ENCODE data around the gene LENG9.

The LENG9 gene

DNA sequence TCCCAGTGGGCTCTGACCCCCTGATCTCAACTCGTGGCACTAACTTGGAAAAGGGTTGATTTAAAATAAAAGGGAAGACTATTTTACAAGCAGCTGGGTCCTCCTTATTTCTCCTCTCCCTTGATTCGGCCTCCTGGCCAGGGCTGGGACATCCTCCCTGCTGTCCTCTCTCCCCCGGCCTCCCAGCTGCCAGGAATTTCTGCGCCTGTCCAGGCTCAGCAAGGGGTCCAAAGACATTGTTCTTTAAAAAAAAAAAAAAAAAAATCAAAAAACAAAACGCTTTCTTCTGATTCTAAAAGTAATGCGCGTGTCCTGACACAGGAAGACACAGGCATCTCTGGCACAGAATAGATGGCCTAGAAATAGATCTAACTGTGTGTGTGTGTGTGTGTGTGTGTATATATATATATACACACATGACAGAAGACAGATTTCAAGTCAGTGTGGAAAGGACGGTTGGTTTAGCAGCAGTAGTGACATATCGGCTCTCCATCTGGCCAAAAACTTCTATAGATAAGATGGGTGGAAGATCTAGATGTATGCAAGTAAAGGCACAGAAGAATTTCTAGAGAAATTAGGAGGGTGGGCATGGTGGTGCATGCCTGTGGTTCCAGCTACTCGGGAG lies 26.8 kb downstream of the LENG9 start:
- Histone ChIP-seq H3F3A (ENCODE audit: insufficient read depth, low read length) (no peaks in the 10 kb centered on the region), H3K36me3 (ENCODE audit: insufficient read depth, low read length) (peaks cover 11% of the 10 kb centered on the region; the same call in 1 of the 2 replicates), H3K4me2 (ENCODE audit: low read length) (no peak overlapping the region), H3K27me3 (ENCODE audit: insufficient read depth, low read length) (0 out of 2 replicates have a peak, but pooled peaks cover 4% of the 10 kb centered on the region), H4K20me1 (ENCODE audit: insufficient read depth, low read length) (no peaks in the 10 kb centered on the region), H3K79me2 (ENCODE audit: insufficient read depth, low read length) (no peaks in the 10 kb centered on the region), H3K9ac (ENCODE audit: low read length) (no peak overlapping the region), H3K4me3 (ENCODE audit: low read depth, low read length, poor library complexity, severe bottlenecking) (no peak overlapping the region), H3K27ac (ENCODE audit: low read depth, low read length, poor library complexity, severe bottlenecking) (no peak overlapping the region), H3K9me2 (ENCODE audit: low read depth, low read length) (no peaks in the 10 kb centered on the region), H2AFZ (ENCODE audit: low read length) (no peak overlapping the region), H3K4me1 (ENCODE audit: insufficient read depth, low read length, severe bottlenecking) (peaks cover 11% of the 10 kb centered on the region), H3K9me3 (ENCODE audit: low read length) (no peaks in the 10 kb centered on the region)
- TF ChIP-seq EZH2 (IDR thresholded peaks at IDR 0.05; ENCODE audit: borderline replicate concordance, low read length) = no peak
- TF ChIP-seq, protein P1, sequence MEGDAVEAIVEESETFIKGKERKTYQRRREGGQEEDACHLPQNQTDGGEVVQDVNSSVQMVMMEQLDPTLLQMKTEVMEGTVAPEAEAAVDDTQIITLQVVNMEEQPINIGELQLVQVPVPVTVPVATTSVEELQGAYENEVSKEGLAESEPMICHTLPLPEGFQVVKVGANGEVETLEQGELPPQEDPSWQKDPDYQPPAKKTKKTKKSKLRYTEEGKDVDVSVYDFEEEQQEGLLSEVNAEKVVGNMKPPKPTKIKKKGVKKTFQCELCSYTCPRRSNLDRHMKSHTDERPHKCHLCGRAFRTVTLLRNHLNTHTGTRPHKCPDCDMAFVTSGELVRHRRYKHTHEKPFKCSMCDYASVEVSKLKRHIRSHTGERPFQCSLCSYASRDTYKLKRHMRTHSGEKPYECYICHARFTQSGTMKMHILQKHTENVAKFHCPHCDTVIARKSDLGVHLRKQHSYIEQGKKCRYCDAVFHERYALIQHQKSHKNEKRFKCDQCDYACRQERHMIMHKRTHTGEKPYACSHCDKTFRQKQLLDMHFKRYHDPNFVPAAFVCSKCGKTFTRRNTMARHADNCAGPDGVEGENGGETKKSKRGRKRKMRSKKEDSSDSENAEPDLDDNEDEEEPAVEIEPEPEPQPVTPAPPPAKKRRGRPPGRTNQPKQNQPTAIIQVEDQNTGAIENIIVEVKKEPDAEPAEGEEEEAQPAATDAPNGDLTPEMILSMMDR (IDR thresholded peaks at IDR 0.05; ENCODE audit: low read length) = no peak

DNA sequence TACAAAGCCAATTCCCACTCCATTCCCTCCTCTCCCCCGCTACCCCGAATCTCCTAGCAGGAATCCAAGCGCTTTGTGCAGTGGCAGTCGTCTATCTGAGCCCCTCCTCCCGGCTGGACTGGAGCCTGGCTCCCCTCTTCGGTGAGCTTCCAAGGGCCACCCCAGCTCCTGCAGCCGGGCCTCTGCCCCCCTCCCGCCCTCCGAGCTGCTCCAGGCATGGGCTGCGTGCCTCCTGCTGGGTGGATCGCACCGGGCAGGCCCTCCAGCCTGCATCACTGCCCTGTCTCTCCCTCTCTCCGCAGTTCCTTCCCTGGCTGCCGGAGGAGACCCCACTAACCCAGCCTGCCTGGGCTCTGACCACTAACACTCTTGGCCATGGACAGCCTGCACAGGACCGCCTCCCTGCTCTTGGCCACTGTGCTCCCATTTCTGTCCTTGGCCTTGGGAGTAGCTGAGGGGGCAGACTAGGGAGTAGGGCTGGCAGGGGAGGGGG lies 27.5 kb downstream of the LENG9 start:
- Histone ChIP-seq H3F3A (ENCODE audit: insufficient read depth, low read length) (no peaks in the 10 kb centered on the region), H4K20me1 (ENCODE audit: insufficient read depth, low read length) (no peaks in the 10 kb centered on the region), H3K36me3 (ENCODE audit: insufficient read depth, low read length) (peaks cover 10% of the 10 kb centered on the region; the same call in 1 of the 2 replicates), H2AFZ (ENCODE audit: low read length) (no peak overlapping the region), H3K27me3 (ENCODE audit: insufficient read depth, low read length) (0 out of 2 replicates have a peak, but pooled peaks cover 4% of the 10 kb centered on the region), H3K27ac (ENCODE audit: low read depth, low read length, poor library complexity, severe bottlenecking) (no peak overlapping the region), H3K79me2 (ENCODE audit: insufficient read depth, low read length) (no peaks in the 10 kb centered on the region), H3K9me2 (ENCODE audit: low read depth, low read length) (no peaks in the 10 kb centered on the region), H3K4me2 (ENCODE audit: low read length) (no peak overlapping the region), H3K4me1 (ENCODE audit: insufficient read depth, low read length, severe bottlenecking) (peaks cover 11% of the 10 kb centered on the region), H3K9me3 (ENCODE audit: low read length) (no peaks in the 10 kb centered on the region), H3K9ac (ENCODE audit: low read length) (no peak overlapping the region), H3K4me3 (ENCODE audit: low read depth, low read length, poor library complexity, severe bottlenecking) (no peak overlapping the region)
- no peak for TF ChIP-seq EZH2 (IDR thresholded peaks at IDR 0.05; ENCODE audit: borderline replicate concordance, low read length)
- TF ChIP-seq, protein P1 (IDR thresholded peaks at IDR 0.05; ENCODE audit: low read length) = no peak

DNA sequence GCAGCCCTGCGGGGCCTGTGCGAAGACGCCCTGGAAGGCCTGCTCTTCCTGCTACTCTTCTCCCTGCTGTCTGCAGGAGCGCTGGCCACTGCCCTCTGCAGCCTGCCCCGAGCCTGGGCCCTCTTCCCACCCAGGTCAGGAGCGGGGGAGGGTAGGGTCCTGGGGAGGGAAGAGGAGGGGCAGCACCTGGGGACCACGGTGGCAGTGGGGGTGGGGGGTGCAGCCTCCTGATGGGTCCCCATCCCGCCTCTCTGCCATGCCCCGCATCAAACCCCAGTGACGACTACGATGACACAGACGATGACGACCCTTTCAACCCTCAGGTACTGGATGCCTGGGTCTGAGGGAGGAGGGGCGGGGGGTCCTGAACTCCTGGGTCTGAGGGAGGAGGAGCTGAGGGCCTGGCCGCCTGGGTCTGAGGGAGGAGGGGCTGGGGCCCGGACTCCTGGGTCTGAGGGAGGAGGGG lies 28.0 kb downstream of the LENG9 start:
- TF ChIP-seq, protein P1 (IDR thresholded peaks at IDR 0.05; ENCODE audit: low read length) = no peak
- no peak for TF ChIP-seq EZH2 (IDR thresholded peaks at IDR 0.05; ENCODE audit: borderline replicate concordance, low read length)
- no peaks in the 10 kb centered on the region for H3K79me2 ChIP-seq (ENCODE audit: insufficient read depth, low read length)
- no peak overlapping the region for H3K27ac ChIP-seq (ENCODE audit: low read depth, low read length, poor library complexity, severe bottlenecking)
- 0 out of 2 replicates have a peak, but pooled peaks cover 4% of the 10 kb centered on the region for H3K27me3 ChIP-seq (ENCODE audit: insufficient read depth, low read length)
- no peaks in the 10 kb centered on the region for H3K9me2 ChIP-seq (ENCODE audit: low read depth, low read length)
- peaks cover 11% of the 10 kb centered on the region for H3K4me1 ChIP-seq (ENCODE audit: insufficient read depth, low read length, severe bottlenecking)
- no peak overlapping the region for H3K9ac ChIP-seq (ENCODE audit: low read length)
- peaks cover 10% of the 10 kb centered on the region; the same call in 1 of the 2 replicates for H3K36me3 ChIP-seq (ENCODE audit: insufficient read depth, low read length)
- no peaks in the 10 kb centered on the region for H4K20me1 ChIP-seq (ENCODE audit: insufficient read depth, low read length)
- H3K4me3 ChIP-seq (ENCODE audit: low read depth, low read length, poor library complexity, severe bottlenecking) = no peak overlapping the region
- H3K4me2 ChIP-seq (ENCODE audit: low read length) = no peak overlapping the region; the same call in 1 of the 2 replicates
- no peaks in the 10 kb centered on the region for H3F3A ChIP-seq (ENCODE audit: insufficient read depth, low read length)
- H2AFZ ChIP-seq (ENCODE audit: low read length) = no peak overlapping the region
- no peaks in the 10 kb centered on the region for H3K9me3 ChIP-seq (ENCODE audit: low read length)

Data from OCI-LY1 (cell line).